DND-41 (cell line): ENCODE data around the gene MED8.

Experiments used
- EZH2 ChIP-seq: IDR thresholded peaks from 3 replicates; pipeline ENCODE4 v1.6.1; 2012; ENCODE audit warnings: borderline replicate concordance, low read depth, mild to moderate bottlenecking, moderate library complexity, low read length, inconsistent platforms; ENCODE audit not compliant: severe bottlenecking
- TF ChIP-seq, protein P1 (sequence below): IDR thresholded peaks from 2 replicates; pipeline ENCODE4 v1.5.1; 2012; ENCODE audit warnings: borderline replicate concordance, low read length, moderate library complexity, mild to moderate bottlenecking; ENCODE audit not compliant: poor library complexity, severe bottlenecking; ENCODE audit errors: extremely low read depth

DNA sequence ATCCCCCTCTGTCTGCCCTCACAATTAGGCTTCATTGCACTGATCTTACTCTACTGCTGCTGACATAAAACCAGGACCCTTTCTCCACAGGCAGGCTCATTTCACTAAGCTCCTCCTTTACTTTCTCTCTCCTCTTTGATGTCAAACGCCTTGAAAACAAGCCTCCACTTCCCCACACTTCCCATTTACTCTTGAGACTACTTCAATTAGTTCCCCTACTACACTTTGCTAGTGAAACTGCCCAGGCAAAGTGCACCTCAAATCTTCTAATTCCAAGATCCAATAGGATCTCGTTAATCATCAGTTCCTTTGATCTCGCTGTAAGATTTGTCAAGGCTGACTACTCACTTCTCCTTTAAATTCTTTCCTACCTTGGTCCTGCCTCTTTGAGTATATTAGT, 36.7 kb downstream of the MED8 start:
- TF ChIP-seq, protein P1, sequence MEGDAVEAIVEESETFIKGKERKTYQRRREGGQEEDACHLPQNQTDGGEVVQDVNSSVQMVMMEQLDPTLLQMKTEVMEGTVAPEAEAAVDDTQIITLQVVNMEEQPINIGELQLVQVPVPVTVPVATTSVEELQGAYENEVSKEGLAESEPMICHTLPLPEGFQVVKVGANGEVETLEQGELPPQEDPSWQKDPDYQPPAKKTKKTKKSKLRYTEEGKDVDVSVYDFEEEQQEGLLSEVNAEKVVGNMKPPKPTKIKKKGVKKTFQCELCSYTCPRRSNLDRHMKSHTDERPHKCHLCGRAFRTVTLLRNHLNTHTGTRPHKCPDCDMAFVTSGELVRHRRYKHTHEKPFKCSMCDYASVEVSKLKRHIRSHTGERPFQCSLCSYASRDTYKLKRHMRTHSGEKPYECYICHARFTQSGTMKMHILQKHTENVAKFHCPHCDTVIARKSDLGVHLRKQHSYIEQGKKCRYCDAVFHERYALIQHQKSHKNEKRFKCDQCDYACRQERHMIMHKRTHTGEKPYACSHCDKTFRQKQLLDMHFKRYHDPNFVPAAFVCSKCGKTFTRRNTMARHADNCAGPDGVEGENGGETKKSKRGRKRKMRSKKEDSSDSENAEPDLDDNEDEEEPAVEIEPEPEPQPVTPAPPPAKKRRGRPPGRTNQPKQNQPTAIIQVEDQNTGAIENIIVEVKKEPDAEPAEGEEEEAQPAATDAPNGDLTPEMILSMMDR = no peak
- TF ChIP-seq EZH2 = no peak
